ENCODE data around the gene KDM4B.

The KDM4B gene

DNA sequence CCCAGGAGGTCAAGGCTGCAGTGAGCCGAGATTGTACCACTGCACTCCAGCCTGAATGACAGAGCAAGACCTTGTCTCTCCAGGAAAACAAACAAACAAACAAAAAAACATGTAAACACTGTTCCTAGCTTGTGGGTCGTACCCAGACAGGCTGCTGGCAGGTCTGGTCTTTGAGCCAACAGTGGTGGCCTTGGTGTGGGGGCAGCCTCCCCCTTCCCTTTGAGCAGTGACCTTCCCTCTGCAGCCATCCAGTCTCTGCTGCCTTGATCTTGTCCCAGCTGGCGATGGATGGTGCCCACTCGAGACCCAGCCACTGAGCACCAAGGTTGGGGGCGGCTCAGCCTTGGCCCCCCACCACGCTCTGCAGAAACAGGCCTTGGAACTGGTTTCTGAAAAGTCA is 143.3 kb downstream of the KDM4B start:
- DNase-seq: no peak

DNA sequence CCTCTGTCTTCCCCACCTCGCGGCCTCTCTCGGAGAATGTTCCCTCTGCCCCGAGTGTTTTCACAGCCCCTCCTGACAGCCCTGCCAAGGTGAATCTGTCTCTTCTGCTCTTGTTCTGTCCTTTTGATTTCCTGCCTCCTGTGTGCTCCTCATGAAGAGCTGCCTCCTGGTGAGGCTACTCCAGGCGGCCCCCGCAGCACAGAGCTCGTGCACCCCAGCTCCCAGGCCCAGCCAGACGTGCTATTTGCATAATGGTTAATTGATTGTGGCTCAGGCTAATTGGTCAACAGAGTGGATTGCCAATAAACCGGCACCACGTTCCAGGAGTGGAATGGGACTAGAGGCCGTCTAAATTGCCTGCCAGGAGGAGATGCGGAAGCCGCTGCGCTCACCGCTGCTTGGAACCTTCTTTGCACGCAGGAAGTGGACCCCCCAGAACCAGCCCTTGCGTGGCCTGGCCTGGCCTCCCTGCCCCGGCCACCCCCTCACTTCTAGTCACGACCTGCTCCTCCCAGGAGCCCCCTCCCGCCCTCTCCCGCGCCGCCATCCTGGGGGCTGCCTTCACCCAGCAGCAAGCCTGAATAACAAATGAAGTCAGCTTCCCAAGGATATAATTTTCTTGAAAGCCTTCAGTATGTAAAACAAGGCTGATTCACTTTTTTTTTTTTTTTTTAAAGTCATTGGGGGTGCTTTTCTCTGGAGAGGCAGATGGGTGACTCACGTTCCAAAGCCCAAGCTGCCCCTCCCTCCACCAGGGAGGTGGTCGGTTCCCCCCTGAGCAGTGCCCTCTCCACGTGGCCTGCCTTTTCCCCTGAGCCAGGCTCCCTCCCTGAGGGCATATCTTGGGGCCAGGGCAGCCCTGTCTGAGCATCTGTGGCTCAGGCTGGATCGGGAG is 144.0 kb downstream of the KDM4B start:
- no peak for DNase-seq

DNA sequence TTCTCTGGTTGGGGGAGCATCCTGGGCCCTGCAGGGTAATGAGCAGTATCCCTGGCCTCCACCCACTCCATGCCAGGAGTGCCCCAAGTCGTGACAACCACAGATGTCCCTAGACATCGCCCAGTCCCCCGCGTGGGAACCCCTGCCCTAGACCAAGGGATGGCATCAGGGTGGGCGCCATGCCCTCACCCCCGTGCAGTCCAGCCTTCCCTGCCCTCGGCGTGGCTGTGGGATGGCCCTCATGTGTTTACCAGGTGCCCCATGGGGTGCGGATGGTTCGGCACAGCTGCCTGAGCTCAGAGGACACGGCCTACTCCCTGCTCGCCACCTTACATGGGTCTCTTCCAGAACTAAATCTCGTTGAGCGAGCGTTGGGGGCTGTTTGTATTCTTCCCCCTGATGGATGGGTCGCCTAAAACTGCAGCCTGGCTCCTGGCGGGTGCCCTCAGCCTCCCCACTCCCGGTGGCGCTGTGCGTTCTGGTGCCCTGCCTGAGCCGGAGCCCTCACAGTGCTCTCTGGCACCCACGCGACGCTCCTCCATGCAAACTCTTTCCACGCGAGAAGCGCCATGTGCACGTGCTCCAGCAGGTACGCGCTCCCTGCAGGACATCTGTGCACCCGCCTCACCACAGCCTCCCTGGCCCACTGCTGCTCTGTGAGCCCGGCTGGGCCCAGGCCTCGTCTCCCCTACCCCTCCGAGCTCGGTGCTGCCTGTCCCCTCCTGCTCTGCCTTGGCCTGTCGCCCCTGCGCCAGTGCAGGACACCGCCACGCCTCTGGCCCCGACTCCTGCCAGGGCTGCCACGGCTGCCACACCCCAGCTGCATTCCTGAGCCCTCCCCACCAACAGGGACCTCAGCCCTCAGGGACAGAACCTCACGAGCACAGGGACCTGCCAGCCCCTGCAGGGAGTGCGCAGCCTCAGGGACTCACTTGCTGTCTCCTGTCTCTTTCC is 145.0 kb downstream of the KDM4B start:
- no peak for DNase-seq

DNA sequence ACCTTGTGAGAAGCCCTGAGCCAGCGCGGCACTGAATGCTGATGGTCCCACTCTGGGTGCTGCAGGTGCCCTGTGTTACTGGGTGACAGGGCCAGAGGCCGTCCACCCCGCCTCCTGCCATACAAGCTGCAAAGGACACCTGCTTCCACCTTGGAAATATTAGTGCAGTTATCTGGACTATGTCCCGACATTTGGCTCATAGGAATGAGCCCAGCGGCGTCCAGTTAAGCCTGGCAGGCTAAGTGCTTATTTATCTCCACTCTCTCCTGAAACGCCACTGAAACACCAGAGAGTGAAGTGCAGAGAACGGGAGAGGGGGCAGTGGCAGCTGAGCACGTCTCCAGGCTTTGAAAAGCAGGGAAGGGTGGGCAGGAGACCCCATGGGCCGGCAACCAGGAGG is 145.8 kb downstream of the KDM4B start:
- no peak for DNase-seq

DNA sequence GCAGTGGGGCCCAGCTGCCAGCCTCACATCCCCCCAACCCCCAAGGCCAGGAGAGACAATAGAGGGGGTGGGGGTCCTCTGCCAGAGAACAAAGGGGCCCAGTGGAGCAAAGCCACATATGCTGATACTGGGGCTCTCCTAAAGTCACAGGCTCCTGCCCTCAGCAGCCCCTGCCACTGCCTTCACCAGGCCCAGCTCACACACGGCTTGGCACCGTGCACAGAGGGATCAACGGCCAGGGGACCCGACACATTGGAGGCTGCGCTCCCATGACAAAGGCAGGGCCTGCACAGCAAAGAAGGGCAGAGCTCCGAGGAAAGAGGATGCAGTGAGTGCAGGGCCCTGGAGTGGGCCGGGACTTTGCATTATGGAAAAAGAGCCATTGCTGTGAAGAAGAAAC is 146.4 kb downstream of the KDM4B start:
- DNase-seq: no peak

DNA sequence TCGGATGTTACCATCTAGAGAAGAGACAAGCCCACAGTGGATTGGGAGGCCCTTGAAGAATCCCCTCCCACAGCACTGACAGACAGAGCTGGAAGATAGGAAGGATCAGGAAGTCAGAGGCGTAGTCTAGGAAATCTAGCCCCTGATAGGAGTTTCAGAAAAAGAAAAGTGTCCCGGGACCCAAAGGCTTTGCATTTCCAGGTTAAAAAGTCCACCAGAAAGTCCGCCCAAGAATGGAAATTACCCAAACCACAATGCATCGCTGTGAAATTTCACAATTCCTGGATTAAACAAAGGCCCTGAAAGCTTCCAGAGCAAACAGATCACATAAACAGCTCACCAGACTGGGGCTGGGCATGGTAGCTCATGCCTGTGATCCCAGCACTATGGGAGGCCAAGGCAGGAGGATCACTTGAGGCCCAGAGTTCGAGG is 146.9 kb downstream of the KDM4B start:
- DNase-seq: no peak

DNA sequence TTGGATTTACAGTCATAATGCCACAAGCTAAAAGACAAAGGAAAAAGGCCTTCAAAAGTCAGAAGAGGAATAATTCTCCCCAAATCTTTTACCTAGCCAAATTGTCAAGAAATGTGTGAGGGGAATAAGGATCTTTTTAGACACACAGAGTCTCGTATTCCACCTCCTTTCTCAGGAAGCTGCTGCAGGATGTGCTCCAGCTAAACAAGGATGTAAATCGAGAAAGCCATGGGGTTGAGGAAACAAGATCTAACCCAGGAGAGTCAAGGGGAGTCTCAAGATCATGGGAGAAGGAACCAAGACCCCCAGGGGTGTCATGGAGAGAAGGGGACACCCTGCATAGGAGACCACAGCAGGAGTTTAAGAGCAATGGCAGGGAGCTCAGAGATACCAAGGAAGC is 147.4 kb downstream of the KDM4B start:
- no peak for DNase-seq

DNA sequence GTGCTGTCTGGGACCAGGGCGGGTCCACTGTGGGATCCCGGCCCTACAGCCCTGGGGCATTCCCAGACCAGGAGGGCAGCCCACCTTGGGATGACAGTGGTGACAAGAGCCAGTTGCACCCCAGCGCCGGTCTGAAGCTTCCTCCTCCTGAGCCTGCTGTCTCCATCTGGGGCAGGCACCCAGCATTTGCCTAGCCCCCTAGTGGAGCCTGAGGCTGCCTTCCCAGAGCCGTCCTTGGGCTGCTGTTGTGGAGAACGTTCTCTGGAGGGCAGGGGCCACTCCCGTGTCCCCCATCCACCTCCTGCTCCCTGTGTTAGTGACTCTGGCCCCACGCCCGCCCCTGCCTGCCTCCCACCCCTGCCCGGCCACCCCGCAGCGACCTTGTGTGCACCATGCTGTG is 148.5 kb downstream of the KDM4B start:
- no peak for DNase-seq

DNA sequence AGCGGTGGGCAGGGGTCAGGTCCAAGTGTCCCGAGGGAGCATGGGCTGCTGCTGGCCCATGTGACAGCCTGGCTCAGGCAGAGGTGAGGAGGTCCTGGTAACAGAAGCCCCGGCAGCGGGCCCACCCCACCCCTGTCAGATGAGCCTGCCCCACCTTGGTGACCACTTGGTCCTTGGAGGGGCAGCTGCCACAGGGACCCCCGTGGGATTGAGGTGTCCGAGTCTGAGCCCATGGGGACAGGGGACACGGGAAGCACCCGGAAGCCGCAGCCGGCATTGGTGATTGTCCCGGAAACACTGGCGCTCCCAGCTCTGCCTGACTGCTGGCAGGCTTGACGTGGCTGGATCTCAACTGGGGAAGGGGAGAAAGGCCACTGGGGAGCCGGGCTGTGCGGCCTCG is 149.1 kb downstream of the KDM4B start:
- no peak for DNase-seq

DNA sequence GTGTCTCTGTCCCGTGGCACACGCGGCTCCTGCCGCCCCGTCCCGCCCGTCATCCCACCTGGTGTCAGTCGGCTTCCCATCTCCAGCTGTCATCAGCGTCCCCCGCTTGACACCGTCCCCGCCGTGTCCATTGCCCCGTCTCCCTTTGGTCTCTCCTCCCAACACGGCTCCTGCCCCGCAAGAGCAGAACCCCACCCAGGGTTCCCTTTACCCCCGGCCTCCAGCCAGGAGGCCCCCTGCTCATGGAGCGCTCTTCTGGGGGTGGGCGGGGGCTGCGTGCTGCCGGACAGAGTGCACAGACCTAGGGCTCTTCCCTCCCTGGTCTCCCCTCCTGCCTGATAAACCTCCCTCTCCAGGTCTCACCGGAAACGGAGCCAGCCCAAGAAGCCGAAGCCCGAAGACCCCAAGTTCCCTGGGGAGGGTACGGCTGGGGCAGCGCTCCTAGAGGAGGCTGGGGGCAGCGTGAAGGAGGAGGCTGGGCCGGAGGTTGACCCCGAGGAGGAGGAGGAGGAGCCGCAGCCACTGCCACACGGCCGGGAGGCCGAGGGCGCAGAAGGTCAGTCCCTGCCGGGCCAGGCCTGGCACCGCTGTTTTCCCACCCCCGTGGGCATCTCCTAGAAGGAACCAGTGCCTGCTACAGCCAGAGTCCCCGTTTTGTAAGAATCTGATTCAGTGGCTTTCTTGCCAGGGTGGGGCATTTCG is 150.5 kb downstream of the KDM4B start:
- DNase-seq: no peak

DNA sequence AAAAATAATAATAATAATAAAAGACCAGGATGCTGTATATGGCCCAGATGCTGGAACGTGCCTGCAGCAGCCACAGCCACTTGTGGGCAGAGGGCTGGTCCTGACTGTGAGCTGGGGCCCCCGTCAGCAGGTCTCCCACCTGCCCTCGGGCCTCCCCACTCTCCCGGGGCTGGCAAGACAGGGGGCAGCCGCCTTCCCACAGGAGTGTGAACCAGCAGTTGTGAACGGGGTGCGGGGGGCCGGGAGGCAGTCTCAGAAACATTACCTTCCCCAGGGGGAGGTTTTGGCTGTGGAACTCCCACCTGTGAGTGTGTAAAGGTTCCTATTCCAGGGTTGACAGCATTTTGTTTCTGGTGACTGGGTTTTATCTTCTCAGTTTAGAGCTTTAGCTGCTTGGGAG is 151.4 kb downstream of the KDM4B start:
- no peak for DNase-seq

DNA sequence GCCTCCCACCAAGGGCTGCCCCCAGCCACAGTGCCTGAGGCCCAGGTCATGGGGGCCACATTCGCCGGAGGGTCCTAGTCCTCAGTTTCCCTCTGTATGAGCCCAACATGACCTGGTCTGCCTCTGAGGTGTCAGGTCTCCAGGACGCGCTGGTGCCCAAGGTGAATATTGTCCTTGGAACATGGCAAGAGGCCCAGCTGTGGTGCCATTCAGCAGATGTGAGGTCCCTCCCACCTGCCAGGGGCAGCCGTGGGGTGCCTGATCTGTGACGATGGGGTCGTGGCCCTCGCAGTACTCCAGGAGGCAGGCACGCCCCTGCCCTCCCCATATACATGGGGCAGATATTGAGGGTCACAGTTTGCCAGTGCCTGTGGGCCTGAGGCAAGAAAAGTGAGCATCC is 151.9 kb downstream of the KDM4B start:
- DNase-seq: no peak

DNA sequence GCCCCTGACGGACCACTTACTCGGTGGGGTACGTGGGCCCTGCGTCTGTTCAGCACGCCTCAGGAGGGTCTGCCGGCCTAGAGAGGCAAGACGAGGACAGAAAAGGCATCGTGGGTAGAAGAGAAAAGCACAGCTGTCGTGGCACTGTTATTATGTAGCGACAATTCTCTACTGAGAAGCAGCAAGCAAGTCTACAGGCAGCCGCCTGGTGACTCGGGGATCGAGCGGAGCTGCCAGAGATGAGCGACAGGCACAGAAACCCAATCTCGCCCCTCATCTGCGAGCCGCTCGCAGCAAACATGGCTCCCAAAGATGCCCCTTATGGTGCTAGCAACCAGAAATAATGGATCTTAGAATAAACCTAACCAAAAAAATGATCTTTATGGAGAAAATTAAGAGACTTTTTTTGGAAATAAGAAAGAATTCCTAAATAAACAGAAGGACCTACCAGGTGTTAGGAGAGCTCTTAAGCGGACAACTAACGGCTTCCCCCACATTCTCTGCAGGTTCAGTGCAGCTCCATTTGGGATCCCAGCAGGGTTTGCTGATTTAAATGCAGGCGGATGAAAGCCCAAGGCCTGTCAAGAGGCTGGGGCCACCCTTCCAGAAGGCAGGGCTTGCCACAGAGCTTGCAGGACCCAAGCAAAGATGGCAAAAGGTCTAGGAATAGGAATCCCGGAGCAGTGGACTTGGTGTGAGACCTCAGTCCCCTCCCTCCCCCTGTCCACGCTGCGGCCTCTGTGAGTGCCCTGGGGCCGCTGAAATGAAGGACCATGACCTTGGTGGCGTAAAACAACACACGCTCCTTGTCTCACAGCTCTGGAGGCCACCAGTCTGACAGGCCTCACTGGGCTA is 152.6 kb downstream of the KDM4B start:
- DNase-seq: no peak

DNA sequence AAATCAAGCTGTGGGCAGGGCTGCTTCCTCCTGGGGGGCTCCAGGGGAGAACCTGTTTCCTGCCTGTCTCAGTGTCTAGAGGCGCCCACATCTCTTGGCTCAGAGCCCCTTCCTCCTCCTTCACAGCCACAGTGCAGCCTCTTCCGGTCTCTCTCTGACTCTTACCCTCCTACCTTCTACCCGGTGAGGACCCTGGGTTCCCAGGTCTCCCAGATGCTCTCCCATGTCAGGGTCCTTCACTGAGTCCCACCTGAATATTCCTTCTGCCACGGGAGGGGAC is 153.1 kb downstream of the KDM4B start:
- no peak for DNase-seq

DNA sequence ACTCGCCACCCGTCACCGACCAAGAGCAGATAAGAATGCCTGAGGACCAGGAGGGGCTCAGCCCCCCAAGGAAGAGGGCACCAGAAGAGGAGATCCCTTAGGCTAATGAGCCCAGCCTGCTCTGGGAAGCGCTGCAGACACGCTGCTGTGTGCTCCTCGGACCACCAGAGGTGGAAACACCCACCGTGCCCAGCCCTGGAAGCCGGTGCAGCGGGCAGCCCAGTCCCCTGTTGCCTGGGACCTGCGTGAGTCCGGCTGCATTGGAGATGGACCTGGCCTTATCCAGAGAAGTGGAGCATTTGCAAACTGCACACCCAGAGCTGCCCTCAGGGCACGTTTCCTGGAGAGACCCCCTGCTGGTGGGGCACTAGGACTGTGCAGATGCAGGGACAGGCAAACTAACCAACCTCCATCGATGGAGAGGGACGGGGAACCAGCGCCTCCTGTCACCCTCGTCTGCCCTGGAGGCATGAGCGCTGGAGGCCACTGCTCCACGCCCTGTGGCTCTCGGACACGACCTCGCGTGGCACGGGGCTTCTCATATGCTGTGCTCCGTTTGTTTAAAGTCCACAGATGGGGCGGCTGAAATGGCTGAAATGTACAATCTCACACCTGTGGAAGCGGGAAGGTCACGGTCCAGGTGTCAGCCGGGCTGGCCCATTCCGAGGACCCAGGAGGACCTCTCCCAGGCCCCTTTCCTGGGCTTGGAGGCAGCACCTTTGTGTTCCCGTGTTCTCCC is 153.9 kb downstream of the KDM4B start:
- DNase-seq: no peak

DNA sequence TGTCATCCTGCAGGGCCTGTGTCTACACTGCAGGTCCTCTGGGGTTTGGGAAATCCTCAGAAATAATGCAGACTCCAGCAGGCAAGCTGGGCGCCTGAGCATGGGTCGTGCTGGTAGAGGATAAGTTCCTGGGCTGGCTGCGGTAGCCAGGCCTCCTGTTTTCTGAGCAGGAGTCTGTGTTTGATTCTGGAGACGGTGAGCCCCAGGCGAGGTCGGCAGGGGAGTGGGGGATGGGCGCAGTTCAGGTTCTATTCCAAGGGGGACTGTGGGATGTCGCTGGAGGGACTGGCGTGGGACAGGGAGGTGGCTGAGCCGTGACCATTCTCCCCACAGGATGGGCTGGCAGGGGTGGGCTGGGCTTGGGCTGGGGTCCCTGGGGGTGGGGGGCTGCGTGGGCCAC is 154.7 kb downstream of the KDM4B start:
- DNase-seq: no peak

DNA sequence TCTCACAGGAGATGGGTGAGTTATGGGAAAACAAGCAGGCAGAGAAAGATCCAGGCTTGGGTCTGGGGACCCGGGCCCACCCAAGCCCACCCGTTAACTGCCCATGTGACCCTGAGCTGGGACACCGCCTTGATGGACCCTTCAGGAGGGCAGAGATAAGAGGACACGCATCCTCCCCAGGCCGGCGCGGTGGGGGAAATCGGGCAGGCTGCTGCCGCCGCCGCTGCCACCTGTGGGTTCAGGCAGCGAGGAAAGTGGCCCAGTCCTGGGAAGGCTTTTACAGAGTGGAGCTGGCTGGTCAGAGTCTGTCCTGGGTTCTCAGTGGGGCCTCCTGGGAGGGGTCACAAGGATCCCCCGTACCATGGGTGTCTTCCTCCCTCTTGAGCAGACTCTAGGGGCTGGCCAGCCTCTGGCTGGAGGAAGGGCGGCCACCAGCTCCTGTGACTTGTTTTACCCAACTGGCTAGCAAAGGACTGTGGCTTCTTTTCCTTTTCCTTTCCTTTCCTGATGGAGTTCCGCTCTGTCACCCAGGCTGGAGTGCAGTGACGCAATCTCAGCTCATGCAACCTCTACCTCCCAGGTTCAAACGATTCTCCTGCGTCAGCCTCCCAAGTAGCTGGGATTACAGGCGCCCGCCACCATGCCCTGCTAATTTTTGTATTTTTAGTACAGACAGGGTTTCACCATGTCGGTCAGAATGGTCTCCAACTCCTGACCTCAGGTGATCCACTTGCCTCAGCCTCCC is 155.4 kb downstream of the KDM4B start:
- no peak for DNase-seq

DNA sequence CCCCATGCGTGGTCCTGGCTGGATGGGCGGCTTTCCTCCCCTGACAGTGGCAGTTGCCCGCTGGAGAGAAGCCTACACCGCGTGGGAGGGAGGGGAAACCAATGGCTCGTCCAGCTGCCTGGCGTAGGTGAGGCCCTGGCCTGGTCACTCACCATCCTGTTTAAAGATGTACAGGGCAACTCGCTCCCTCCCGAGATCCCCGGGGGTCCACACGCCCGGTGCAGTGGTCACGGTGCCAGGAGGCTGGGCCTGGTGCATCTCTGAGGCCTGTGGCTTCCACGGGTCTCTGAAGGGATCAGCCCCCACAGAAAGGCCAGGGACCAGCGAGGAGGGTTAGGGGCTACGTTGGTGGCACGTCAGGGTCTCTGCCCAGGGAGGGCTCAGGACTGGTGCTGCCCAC is 156.5 kb downstream of the KDM4B start:
- DNase-seq: no peak

DNA sequence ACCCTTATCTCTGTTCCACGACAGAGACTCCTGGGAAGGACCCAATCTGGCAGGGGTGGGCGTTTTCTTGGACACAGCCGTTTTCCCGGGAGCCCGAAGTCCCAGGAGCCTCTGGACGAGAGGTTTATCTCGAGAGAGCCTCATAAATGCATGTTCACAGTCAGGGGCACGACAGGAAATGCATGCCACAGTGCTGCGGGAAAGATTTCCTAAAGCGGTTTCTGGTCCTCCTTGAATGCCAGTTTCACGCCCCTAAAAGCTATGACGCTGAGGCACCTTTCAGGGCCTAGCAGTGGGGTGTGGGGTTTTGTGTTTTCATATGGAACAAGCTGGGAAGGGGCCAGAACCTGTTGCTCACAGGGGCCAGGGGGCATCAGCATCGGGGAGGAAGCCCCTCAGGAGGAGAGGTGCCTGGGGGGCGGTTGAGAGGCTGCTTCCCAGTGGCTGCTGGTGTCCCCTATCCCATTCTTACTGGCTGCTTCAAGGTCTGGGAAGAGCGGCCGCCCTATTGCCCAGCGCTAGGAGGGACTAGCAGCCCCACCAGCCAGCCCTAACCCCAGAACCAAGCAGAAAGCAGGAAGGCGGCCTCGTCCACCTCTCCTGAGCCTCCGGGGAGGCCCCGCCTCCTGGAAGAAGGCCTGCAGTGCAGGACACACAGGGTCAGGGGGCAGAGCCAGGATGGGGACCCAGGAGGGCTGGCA is 157.0 kb downstream of the KDM4B start:
- no peak for DNase-seq

DNA sequence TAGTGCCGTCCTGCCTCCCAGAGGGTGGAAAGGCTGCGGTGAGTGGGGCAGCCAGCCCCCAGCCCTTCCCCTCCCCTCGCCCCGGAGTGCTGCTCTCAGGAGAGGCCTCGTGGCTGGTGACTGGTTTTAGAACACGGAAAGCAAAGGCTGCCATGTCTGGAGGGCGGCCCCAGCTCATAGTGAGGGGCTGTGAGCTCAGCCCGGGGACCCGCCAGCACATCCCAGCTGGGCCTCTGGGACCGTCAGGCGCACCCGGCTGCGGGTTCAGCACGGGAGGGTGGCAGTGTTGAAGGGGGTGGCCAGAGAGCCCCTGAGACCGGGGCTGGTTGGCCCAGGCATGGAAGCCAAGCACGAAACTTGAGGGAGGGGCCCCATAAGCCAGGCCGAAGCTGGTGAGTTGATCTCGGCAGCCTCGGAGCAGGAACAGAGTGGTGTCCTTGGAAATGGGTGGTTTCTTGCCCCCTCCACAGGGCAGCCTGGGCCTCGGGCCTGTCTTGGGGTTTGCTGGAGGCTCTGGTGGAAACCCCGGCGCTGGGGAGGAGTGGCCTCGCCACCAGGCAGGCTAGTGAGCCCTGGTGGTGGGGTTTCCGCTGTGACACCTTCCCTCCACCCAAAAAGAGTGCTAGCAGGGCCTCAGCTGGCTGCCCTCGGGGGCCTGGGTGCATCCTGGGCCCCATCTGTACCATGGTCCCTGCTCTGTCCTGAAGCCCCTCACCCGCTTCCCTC is 157.7 kb downstream of the KDM4B start:
- no peak for DNase-seq

Data from NCI-H524 (cell line).